ENCODE data around the gene MCEE.

- TF ChIP-seq CTCF (IDR thresholded peaks at IDR 0.05) (no peak), POLR2A (IDR thresholded peaks at IDR 0.05) (no peak), POLR2AphosphoS5 (IDR thresholded peaks at IDR 0.05) (no peak)
These were observed 846 bp upstream of the MCEE start for GRCh38 chr2:71130905-71131244.
